HCT116 (cell line): ENCODE data around the gene ABHD14A. TPM values are rescaled to one million over a fixed set of nuclear protein-coding genes. Genes with fewer than 3 reads are reported as not detected.

Experiments used
- ATAC-seq: fragments of 200-7000 bp; cut with Tn5 transposase; 2 replicates; pipeline ENCODE4 v1.9.1; 2020; ENCODE audit warnings: mild to moderate bottlenecking, moderate library complexity
- BruUV-seq: library from RNA; stranded (reverse); fragments of 400-500 nt; replicated peaks from 2 replicates; lab custom pipeline; 2021; lab: Mats Ljungman, UMichigan
- CTCF ChIA-PET: fragments of 300-600 bp; sonication (Branson Sonifier 250); formaldehyde crosslinking; loops from one replicate; lab custom pipeline; 2021; ENCODE audit warnings: antibody characterized with exemption; lab: Charles Lee
- POLR2A ChIA-PET: fragments of 300-600, 350-600 bp; sonication (Branson Sonifier 250); formaldehyde crosslinking; loops from one replicate; lab custom pipeline; 2021; ENCODE audit warnings: antibody characterized with exemption; lab: Charles Lee
- RAD21 ChIA-PET, 2 experiments: fragments of 300-600 bp; sonication (Branson Sonifier 250); formaldehyde crosslinking; loops; one replicate each; lab custom pipeline; 2023; ENCODE audit warnings: low total read pairs in 2 of 2; ENCODE audit not compliant: uncharacterized antibody in 2 of 2, unreplicated experiment in 2 of 2, low non-redundant PET in 1 of 2; lab: Charles Lee
- DNase-seq: peaks from one replicate; pipeline ENCODE4 v3.0.0-alpha.2; 2010; ENCODE audit warnings: low read depth, low spot score
- H2AFZ ChIP-seq: fragments of 200-600 bp; shearing (Covaris generic), sonication (generic); 2 replicates; pipeline ENCODE4 v1.6.1; 2017; ENCODE audit warnings: low read depth, mixed run types, mixed read lengths, antibody characterized with exemption, low read length; ENCODE audit not compliant: poor library complexity, severe bottlenecking
- H3K27ac ChIP-seq: 2 replicates; pipeline ENCODE4 v1.5.1; 2012; ENCODE audit warnings: low read depth, low read length
- H3K27me3 ChIP-seq: fragments of 200-600 bp; sonication (generic); 2 replicates; pipeline ENCODE4 v1.6.1; 2016; ENCODE audit warnings: mixed run types, low read length, mixed read lengths; ENCODE audit not compliant: insufficient read depth
- H3K36me3 ChIP-seq, 2 experiments: fragments of 200-500 bp in 1 of 2; fragments of 200-600 bp in 1 of 2; sonication (Bioruptor generic) in 1 of 2; sonication (generic) in 1 of 2; 2 replicates each; pipeline versions ENCODE4 v1.5.1 to v1.6.1; 2014 to 2016; ENCODE audit warnings: low read length in 2 of 2, inconsistent platforms in 1 of 2, mixed read lengths in 1 of 2, mixed run types in 1 of 2; ENCODE audit not compliant: insufficient read depth in 2 of 2, control insufficient read depth in 1 of 2
- H3K4me1 ChIP-seq, 2 experiments: fragments of 200-600 bp in 1 of 2; sonication (generic) in 1 of 2; 2 replicates each; pipeline versions ENCODE4 v1.5.1 to v1.6.1; 2012 to 2017; ENCODE audit warnings: low read length in 2 of 2, inconsistent platforms in 1 of 2, mild to moderate bottlenecking in 1 of 2, mixed read lengths in 1 of 2, mixed run types in 1 of 2, moderate library complexity in 1 of 2; ENCODE audit not compliant: insufficient read depth in 2 of 2, control insufficient read depth in 1 of 2
- H3K4me2 ChIP-seq: fragments of 200-600 bp; sonication (generic); 2 replicates; pipeline ENCODE4 v1.6.1; 2017; ENCODE audit warnings: mixed run types, low read length, mixed read lengths
- H3K4me3 ChIP-seq, 2 experiments: fragments of 200-600 bp in 1 of 2; sonication (generic) in 1 of 2; replicated peaks in 1 of 2; 2 replicates each; pipeline ENCODE4 v1.5.1; 2011 to 2016; ENCODE audit warnings: low read length in 2 of 2, control low read depth in 1 of 2, low read depth in 1 of 2, mild to moderate bottlenecking in 1 of 2, mixed read lengths in 1 of 2, mixed run types in 1 of 2
- H3K79me2 ChIP-seq: fragments of 200-600 bp; sonication (generic); 2 replicates; pipeline ENCODE4 v1.6.1; 2017; ENCODE audit warnings: mild to moderate bottlenecking, mixed run types, low read length, moderate library complexity, mixed read lengths; ENCODE audit not compliant: insufficient read depth
- H3K9ac ChIP-seq: fragments of 200-600 bp; sonication (generic); 2 replicates; pipeline ENCODE4 v1.6.1; 2016; ENCODE audit warnings: low read length, mixed read lengths
- H3K9me2 ChIP-seq: fragments of 200-600 bp; sonication (generic), shearing (Covaris generic); 2 replicates; pipeline ENCODE4 v1.6.1; 2017; ENCODE audit warnings: mixed run types, mild to moderate bottlenecking, moderate library complexity; ENCODE audit not compliant: insufficient read depth
- H3K9me3 ChIP-seq, 2 experiments: fragments of 200-500 bp in 1 of 2; fragments of 200-600 bp in 1 of 2; sonication (Bioruptor generic) in 1 of 2; sonication (generic) in 1 of 2; 2 replicates each; pipeline ENCODE4 v1.6.1; 2014 to 2017; ENCODE audit warnings: low read length in 2 of 2, mixed read lengths in 2 of 2, inconsistent platforms in 1 of 2, low read depth in 1 of 2, mild to moderate bottlenecking in 1 of 2, mixed run types in 1 of 2, moderate library complexity in 1 of 2; ENCODE audit not compliant: control insufficient read depth in 1 of 2, insufficient read depth in 1 of 2
- H4K20me1 ChIP-seq: fragments of 200-600 bp; sonication (generic), shearing (Covaris generic); 2 replicates; pipeline ENCODE4 v1.6.1; 2017; ENCODE audit warnings: mixed run types, mild to moderate bottlenecking, moderate library complexity; ENCODE audit not compliant: insufficient read depth
- ATF3 ChIP-seq: IDR thresholded peaks from 2 replicates; pipeline ENCODE4 v1.6.1; 2012
- CBX3 ChIP-seq: IDR thresholded peaks from 2 replicates; pipeline ENCODE4 v1.6.1; 2012; ENCODE audit warnings: low read depth
- CEBPB ChIP-seq: IDR thresholded peaks from 2 replicates; pipeline ENCODE4 v1.6.1; 2012; ENCODE audit warnings: low read depth
- ELF1 ChIP-seq: IDR thresholded peaks from 2 replicates; pipeline ENCODE4 v1.6.1; 2012; ENCODE audit warnings: low read depth, borderline replicate concordance
- EZH2 ChIP-seq: fragments of 200-600 bp; sonication (generic); IDR thresholded peaks from 2 replicates; pipeline ENCODE4 v1.6.1; 2017; ENCODE audit warnings: antibody characterized with exemption, mixed run types
- EZH2phosphoT487 ChIP-seq: fragments of 200-600 bp; IDR thresholded peaks from 2 replicates; pipeline ENCODE4 v1.6.1; 2018; ENCODE audit warnings: antibody characterized with exemption, borderline replicate concordance
- POLR2A ChIP-seq: IDR thresholded peaks from 2 replicates; pipeline ENCODE4 v1.7.0; 2011; ENCODE audit warnings: borderline replicate concordance; ENCODE audit not compliant: insufficient read depth, insufficient read length; ENCODE audit errors: extremely low read depth
- SIN3A ChIP-seq: IDR thresholded peaks from 2 replicates; pipeline ENCODE4 v1.6.1; 2012; ENCODE audit warnings: low read depth
- SRF ChIP-seq: IDR thresholded peaks from 2 replicates; pipeline ENCODE4 v1.6.1; 2012; ENCODE audit warnings: low read depth
- TCF7L2 ChIP-seq: IDR thresholded peaks from 2 replicates; pipeline ENCODE4 v1.7.0; 2011; ENCODE audit warnings: borderline replicate concordance, inconsistent platforms; ENCODE audit not compliant: insufficient read depth, insufficient read length; ENCODE audit errors: extremely low read depth
- YY1 ChIP-seq: IDR thresholded peaks from 2 replicates; pipeline ENCODE4 v1.6.1; 2011; ENCODE audit warnings: low read length, low read depth, moderate library complexity, mild to moderate bottlenecking; ENCODE audit not compliant: insufficient replicate concordance; ENCODE audit errors: extremely low read depth
- intact Hi-C: fragments of 100-400 bp; cut with micrococcal nuclease; formaldehyde crosslinking; loops from 2 replicates; pipeline ENCODE4 v1.10.0; 2022
- total RNA-seq: library from RNA; stranded (reverse); gene quantifications from one replicate; pipeline ENCODE4 v1.2.1, GENCODE V29; 2021; ENCODE audit not compliant: unreplicated experiment

ABHD14A gene
- total RNA-seq, 1 experiment from 2014 or later = 11.6 TPM

- H3K4me3 ChIP-seq = no peak overlapping the region
- no peaks in the 10 kb centered on the region for H3K4me1 ChIP-seq
- H3K36me3 ChIP-seq = peaks cover 29 to 57% of the 10 kb centered on the region in 2 experiments
- ChIA-PET POLR2A (interaction anchor here (1.8 kb wide), 1 partner anchor 8 kb away, joined by 4 read pairs; the partner anchor contains the start of gene RRP9), CTCF (no interaction called here), RAD21 (no interaction called here)
- H3K9ac ChIP-seq = no peak overlapping the region
- H3K4me2 ChIP-seq = no peak overlapping the region
- no peak for TF ChIP-seq POLR2A
- TF ChIP-seq CEBPB = no peak
- TF ChIP-seq EZH2 = no peak
- no peak for TF ChIP-seq SIN3A
- no peak for TF ChIP-seq CBX3
- TF ChIP-seq EZH2phosphoT487 = no peak
- no peak for TF ChIP-seq SRF
- no peak for TF ChIP-seq ELF1
- TF ChIP-seq TCF7L2 = no peak
- no peak for TF ChIP-seq ATF3
- no peak for TF ChIP-seq YY1
- no peaks in the 10 kb centered on the region for H3K9me3 ChIP-seq
- H3K27ac ChIP-seq = no peak overlapping the region
- H3K9me2 ChIP-seq = no peaks in the 10 kb centered on the region
- ATAC-seq = no peak
- DNase-seq = no peak
- no TSS peak for BruUV-seq
- peaks cover 20% of the 10 kb centered on the region for H3K79me2 ChIP-seq
- H4K20me1 ChIP-seq = no peaks in the 10 kb centered on the region
- no peak overlapping the region for H2AFZ ChIP-seq
- no peaks in the 10 kb centered on the region for H3K27me3 ChIP-seq
- intact Hi-C loops = no loop called here
Measured at GRCh38 chr3:51933471-51934138, 41.3 kb upstream of the ABHD14A start.
